ENCODE results near the gene SREBF2.

DNA sequence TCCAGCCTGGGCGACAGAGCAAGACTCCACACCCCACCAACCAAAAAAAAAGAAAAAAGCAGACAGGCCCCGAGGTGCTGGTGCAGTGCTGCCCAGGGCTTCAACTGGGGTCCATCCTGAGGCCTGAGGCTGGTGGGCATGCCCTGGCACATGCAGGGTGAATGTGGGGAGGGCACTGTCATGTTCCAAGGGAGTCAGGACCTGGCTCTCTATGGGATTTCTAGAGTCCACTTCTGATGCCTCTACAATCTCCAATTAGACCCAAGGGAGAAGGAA, 103.9 kb downstream of the SREBF2 start:
- TF ChIP-seq POLR2A (IDR thresholded peaks at IDR 0.05): no peak
- TF ChIP-seq, protein P1, sequence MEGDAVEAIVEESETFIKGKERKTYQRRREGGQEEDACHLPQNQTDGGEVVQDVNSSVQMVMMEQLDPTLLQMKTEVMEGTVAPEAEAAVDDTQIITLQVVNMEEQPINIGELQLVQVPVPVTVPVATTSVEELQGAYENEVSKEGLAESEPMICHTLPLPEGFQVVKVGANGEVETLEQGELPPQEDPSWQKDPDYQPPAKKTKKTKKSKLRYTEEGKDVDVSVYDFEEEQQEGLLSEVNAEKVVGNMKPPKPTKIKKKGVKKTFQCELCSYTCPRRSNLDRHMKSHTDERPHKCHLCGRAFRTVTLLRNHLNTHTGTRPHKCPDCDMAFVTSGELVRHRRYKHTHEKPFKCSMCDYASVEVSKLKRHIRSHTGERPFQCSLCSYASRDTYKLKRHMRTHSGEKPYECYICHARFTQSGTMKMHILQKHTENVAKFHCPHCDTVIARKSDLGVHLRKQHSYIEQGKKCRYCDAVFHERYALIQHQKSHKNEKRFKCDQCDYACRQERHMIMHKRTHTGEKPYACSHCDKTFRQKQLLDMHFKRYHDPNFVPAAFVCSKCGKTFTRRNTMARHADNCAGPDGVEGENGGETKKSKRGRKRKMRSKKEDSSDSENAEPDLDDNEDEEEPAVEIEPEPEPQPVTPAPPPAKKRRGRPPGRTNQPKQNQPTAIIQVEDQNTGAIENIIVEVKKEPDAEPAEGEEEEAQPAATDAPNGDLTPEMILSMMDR (IDR thresholded peaks at IDR 0.05): no peak

All from lower leg skin (tissue), 3 donors.